GM12878 (cell line): ENCODE measurements around the gene CCDC160. TPM values are rescaled to one million over a fixed set of nuclear protein-coding genes. Genes with fewer than 3 reads are reported as not detected.

Experiments
- ATAC-seq: fragments of 200-7000 bp; cut with Tn5 transposase; 3 replicates; pipeline ENCODE4 v1.9.1; 2020; ENCODE audit warnings: mild to moderate bottlenecking, moderate library complexity
- BruUV-seq: library from RNA; stranded (reverse); fragments of 400-500 nt; replicated peaks from 2 replicates; lab custom pipeline; 2021; lab: Mats Ljungman, UMichigan
- CTCF ChIA-PET: fragments of 300-600 bp; sonication (Branson Sonifier 250); formaldehyde crosslinking; extraction: SDS; loops from one replicate; lab custom pipeline; 2021; ENCODE audit warnings: inconsistent platforms; lab: Yijun Ruan, JAX
- POLR2A ChIA-PET: fragments of 350-600 bp; formaldehyde crosslinking; extraction: SDS; loops from one replicate; lab custom pipeline; 2021; ENCODE audit warnings: inconsistent platforms; lab: Charles Lee
- RAD21 ChIA-PET: fragments of 300-600 bp; sonication (Branson Sonifier 250); formaldehyde crosslinking; loops from one replicate; lab custom pipeline; 2023; ENCODE audit warnings: antibody characterized with exemption; ENCODE audit not compliant: unreplicated experiment; lab: Charles Lee
- SMC1A ChIA-PET: fragments of 300-600 bp; sonication (Branson Sonifier 250); formaldehyde crosslinking; loops from one replicate; lab custom pipeline; 2023; ENCODE audit not compliant: unreplicated experiment, uncharacterized antibody; lab: Charles Lee
- DNase-seq: peaks from one replicate; pipeline ENCODE4 v3.0.0-alpha.2; 2011; ENCODE audit warnings: low read depth, low spot score
- FAIRE-seq: peaks from 3 replicates; lab custom pipeline; 2011; peaks lifted over from hg19 to GRCh38; lab: Jason Lieb, UNC
- H2AFZ ChIP-seq: 2 replicates; pipeline ENCODE4 v1.6.0; 2011; ENCODE audit warnings: low read depth, low read length, control low read depth; ENCODE audit not compliant: control insufficient read depth
- H3K27ac ChIP-seq: 2 replicates; pipeline ENCODE4 v1.5.1; 2011; ENCODE audit warnings: control low read depth; ENCODE audit not compliant: control insufficient read depth, insufficient read depth
- H3K27me3 ChIP-seq, 2 experiments: replicated peaks in 1 of 2; 2 replicates each; pipeline versions ENCODE4 v1.6.0 to v1.6.1; 2011; ENCODE audit warnings: low read length in 1 of 2; ENCODE audit not compliant: control insufficient read depth in 2 of 2, insufficient read depth in 2 of 2
- H3K36me3 ChIP-seq, 2 experiments: 2 replicates each; pipeline ENCODE4 v1.5.1; 2011; ENCODE audit warnings: low read length in 1 of 2; ENCODE audit not compliant: control insufficient read depth in 2 of 2, insufficient read depth in 2 of 2
- H3K4me1 ChIP-seq: 2 replicates; pipeline ENCODE4 v1.6.1; 2011; ENCODE audit warnings: mild to moderate bottlenecking, low read length, moderate library complexity, mixed read lengths; ENCODE audit not compliant: control insufficient read depth, insufficient read depth
- H3K4me2 ChIP-seq: 2 replicates; pipeline ENCODE4 v1.6.0; 2011; ENCODE audit warnings: control low read depth; ENCODE audit not compliant: control insufficient read depth, insufficient read depth
- H3K4me3 ChIP-seq: fragments of 200-600 bp; sonication (generic); 2 replicates; pipeline ENCODE4 v1.5.1; 2016
- H3K79me2 ChIP-seq: 2 replicates; pipeline ENCODE4 v1.6.0; 2011; ENCODE audit warnings: low read length; ENCODE audit not compliant: control insufficient read depth, insufficient read depth
- H3K9ac ChIP-seq: 2 replicates; pipeline ENCODE4 v1.8.0; 2011; ENCODE audit warnings: low read length, control low read depth, mixed read lengths; ENCODE audit not compliant: control insufficient read depth, insufficient read depth
- H3K9me3 ChIP-seq: replicated peaks from 3 replicates; pipeline ENCODE4 v1.5.1; 2011; ENCODE audit warnings: mild to moderate bottlenecking, low read length; ENCODE audit not compliant: control insufficient read depth, insufficient read depth
- H4K20me1 ChIP-seq: 2 replicates; pipeline ENCODE4 v1.6.0; 2011; ENCODE audit not compliant: control insufficient read depth, insufficient read depth
- ATF2 ChIP-seq: IDR thresholded peaks from 2 replicates; pipeline ENCODE4 v1.6.1; 2012; ENCODE audit warnings: low read length, inconsistent platforms
- CBX3 ChIP-seq: fragments of 200-600 bp; sonication (generic); IDR thresholded peaks from 2 replicates; pipeline ENCODE4 v1.6.1; 2016; ENCODE audit warnings: low read depth, borderline replicate concordance
- CTCF ChIP-seq, 3 experiments: IDR thresholded peaks in 2 of 3; conservative IDR thresholded peaks in 1 of 3; 2 replicates each; pipeline ENCODE4 v1.5.1; 2011; ENCODE audit warnings: low read depth in 3 of 3, low read length in 3 of 3, mild to moderate bottlenecking in 3 of 3, control low read depth in 2 of 3, moderate library complexity in 2 of 3, inconsistent platforms in 1 of 3, mixed read lengths in 1 of 3; ENCODE audit not compliant: control insufficient read depth in 2 of 3, insufficient read depth in 1 of 3; ENCODE audit errors: extremely low read depth in 1 of 3
- ELK1 ChIP-seq: IDR thresholded peaks from 2 replicates; pipeline ENCODE4 v1.6.1; 2012; ENCODE audit warnings: low read depth, low read length, improper control_type of control experiment
- FOXK2 ChIP-seq: fragments of 450-650 bp; IDR thresholded peaks from 2 replicates; pipeline ENCODE4 v1.6.1; 2017; ENCODE audit warnings: mild to moderate bottlenecking, moderate library complexity
- IRF4 ChIP-seq: IDR thresholded peaks from 2 replicates; pipeline ENCODE4 v1.6.1; 2011; ENCODE audit warnings: low read depth, low read length
- PAX8 ChIP-seq: fragments of 450-650 bp; IDR thresholded peaks from 2 replicates; pipeline ENCODE4 v1.6.1; 2017; ENCODE audit warnings: mild to moderate bottlenecking, moderate library complexity
- PBX3 ChIP-seq: IDR thresholded peaks from 2 replicates; pipeline ENCODE4 v1.6.1; 2011; ENCODE audit warnings: mild to moderate bottlenecking, low read depth, low read length, moderate library complexity; ENCODE audit not compliant: insufficient replicate concordance
- TCF3 ChIP-seq: IDR thresholded peaks from 2 replicates; pipeline ENCODE4 v1.6.1; 2012; ENCODE audit warnings: low read depth, mild to moderate bottlenecking, low read length, borderline replicate concordance; ENCODE audit not compliant: insufficient read depth
- ZBTB40 ChIP-seq: fragments of 450-650 bp; IDR thresholded peaks from 2 replicates; pipeline ENCODE4 v1.6.1; 2016; ENCODE audit warnings: mild to moderate bottlenecking, moderate library complexity, borderline replicate concordance
- WGBS: methylation state at CpG from one replicate; pipeline ENCODE4 v1.1.6; 2016; ENCODE audit warnings: low lambda C conversion rate; ENCODE audit not compliant: insufficient replicate concordance, insufficient coverage; ENCODE audit errors: missing lambda C conversion rate; 5-methylcytosine and 5-hydroxymethylcytosine counted together
- in situ Hi-C: fragments of 300-500 bp; cut with MboI; formaldehyde crosslinking; loops from 9 replicates; pipeline ENCODE4 v1.14.3; 2018; ENCODE audit warnings: mixed read lengths
- intact Hi-C: fragments of 100-400 bp; cut with micrococcal nuclease; formaldehyde crosslinking; loops from one replicate; pipeline ENCODE4 v1.14.2; 2022; ENCODE audit not compliant: unreplicated experiment
- polyA plus RNA-seq, 11 experiments: library from polyadenylated mRNA; depleted of rRNA in 4 of 11; unstranded in 6 of 11; stranded (reverse) in 5 of 11; fragments of >200 nt; fragmentation: Nextera tagmentation in 4 of 11; fragmentation: Illumina TruSeq in 1 of 11; extraction: Ambion mirVana in 4 of 11; extraction: Trizol in 1 of 11; gene quantifications; 1 replicate in 1 of 11; 2 replicates in 10 of 11; pipeline versions ENCODE4 v1.2.1 to v1.2.3, GENCODE V29; 2011 to 2016; ENCODE audit warnings: inconsistent platforms in 2 of 11, missing spikeins in 2 of 11, low read depth in 1 of 11
- total RNA-seq, 4 experiments: library from RNA; depleted of rRNA in 3 of 4; stranded (reverse); fragments of >200 nt in 3 of 4; fragmentation: Illumina TruSeq in 1 of 4; extraction: Trizol in 1 of 4; gene quantifications; 2 replicates each; pipeline versions ENCODE4 v1.2.1 to v1.2.3, GENCODE V29; 2013 to 2021

The CCDC160 gene
- total and polyA plus RNA-seq, 10 of the 15 experiments (the other 5 are each of a cell fraction or from before 2014, with no cell fraction given): not detected

- Histone ChIP-seq H3K4me3 (no peak overlapping the region), H3K27ac (no peak overlapping the region), H3K27me3 (no peaks in the 10 kb centered on the region; a peak in 1 of 4 replicates), H3K4me1 (no peaks in the 10 kb centered on the region), H3K9ac (no peak overlapping the region), H2AFZ (no peak overlapping the region), H3K79me2 (no peaks in the 10 kb centered on the region), H3K36me3 (no peaks in the 10 kb centered on the region), H4K20me1 (no peaks in the 10 kb centered on the region), H3K9me3 (no peaks in the 10 kb centered on the region), H3K4me2 (no peak overlapping the region)
- TF ChIP-seq PAX8 (no peak), ATF2 (no peak), ZBTB40 (no peak), FOXK2 (no peak), CTCF (IDR thresholded peaks at IDR 0.05 in 2 of 3, conservative IDR thresholded peaks at IDR 0.05 in 1 of 3; ENCODE audit: control insufficient read depth in 2 of 3, extremely low read depth in 1 of 3, insufficient read depth in 1 of 3, low read depth in 3 of 3, low read length in 3 of 3) (no peak), PBX3 (no peak), CBX3 (no peak), ELK1 (no peak), IRF4 (no peak), TCF3 (no peak)
- DNase-seq (no peak), ATAC-seq (no peak), FAIRE-seq (no peak)
- in situ Hi-C loops: no loop called here
- intact Hi-C loops: no loop called here
- no TSS peak for BruUV-seq
- ChIA-PET POLR2A (no interaction called here), RAD21 (no interaction called here), CTCF (interaction anchor here (0.5 kb wide), 1 partner anchor 152 kb away, joined by 3 read pairs; no protein-coding TSS in a partner anchor), SMC1A (no interaction called here)
- WGBS: 12% methylated on average over 2 of the region's 2 CpGs
These were observed 3.2 kb downstream of the CCDC160 start for GRCh38 chrX:134240209-134240608.
